Measurements from ENCODE around the gene GNPDA2. TPM values are rescaled to one million over a fixed set of nuclear protein-coding genes. Genes with fewer than 3 reads are reported as not detected.

The GNPDA2 gene
- total RNA-seq, 1 experiment from 2014 or later = 16.8 TPM

GRCh38 chr4:44727471-44727870 lies 1.1 kb upstream of the GNPDA2 start:
- H3K4me3 Mint-ChIP-seq (ENCODE audit: unreplicated experiment) = no peak overlapping the region
- H3K4me1 Mint-ChIP-seq (ENCODE audit: insufficient read depth, unreplicated experiment) = peaks cover 6% of the 10 kb centered on the region
- no peaks in the 10 kb centered on the region for H3K9me3 Mint-ChIP-seq (ENCODE audit: unreplicated experiment)
- no peaks in the 10 kb centered on the region for H3K27me3 Mint-ChIP-seq (ENCODE audit: insufficient read depth, unreplicated experiment)
- BruUV-seq (replicated peaks) = no TSS peak
- POLR2A ChIA-PET = interaction anchor here (0.6 to 5.0 kb wide), 2 partner anchors 49 to 1580 kb away, joined by 3 to 42 read pairs; partner anchors contain the start of gene GUF1
- no peaks in the 10 kb centered on the region for H3K36me3 Mint-ChIP-seq (ENCODE audit: insufficient read depth, unreplicated experiment)
- CTCF ChIA-PET = interaction anchor here (0.7 to 1.5 kb wide), 5 partner anchors 11 to 1132 kb away, joined by 3 to 5 read pairs (median 3); no protein-coding TSS in a partner anchor
- intact Hi-C loops (cut with micrococcal nuclease) = no loop called here
- DNase-seq (ENCODE audit: unreplicated experiment) = no peak
- no peak overlapping the region for H3K27ac Mint-ChIP-seq (ENCODE audit: low read depth, unreplicated experiment)
- no peak for TF ChIP-seq CTCF (IDR thresholded peaks at IDR 0.05; ENCODE audit: unreplicated experiment)

GRCh38 chr4:44725726-44726037 lies 674 bp downstream of the GNPDA2 start:
- no peaks in the 10 kb centered on the region for H3K9me3 Mint-ChIP-seq (ENCODE audit: unreplicated experiment)

GRCh38 chr4:44725166-44725565 lies 1.2 kb downstream of the GNPDA2 start:
- Mint-ChIP-seq H3K9me3 (ENCODE audit: unreplicated experiment) (no peaks in the 10 kb centered on the region), H3K27ac (ENCODE audit: low read depth, unreplicated experiment) (peak overlapping the region; percentile 77), H3K4me3 (ENCODE audit: unreplicated experiment) (peak overlapping the region; percentile 74), H3K36me3 (ENCODE audit: insufficient read depth, unreplicated experiment) (peaks cover 9% of the 10 kb centered on the region), H3K4me1 (ENCODE audit: insufficient read depth, unreplicated experiment) (peaks cover 13% of the 10 kb centered on the region), H3K27me3 (ENCODE audit: insufficient read depth, unreplicated experiment) (no peaks in the 10 kb centered on the region)
- ChIA-PET CTCF (interaction anchor here (0.6 kb wide), 1 partner anchor 25 kb away, joined by 3 read pairs; no protein-coding TSS in a partner anchor), POLR2A (interaction anchor here (0.7 to 5.0 kb wide), 5 partner anchors 9 to 592 kb away, joined by 3 to 42 read pairs (median 6); partner anchors contain the start of gene GUF1)
- no peak for TF ChIP-seq CTCF (IDR thresholded peaks at IDR 0.05; ENCODE audit: unreplicated experiment)
- no peak for DNase-seq (ENCODE audit: unreplicated experiment)
- BruUV-seq (replicated peaks) = no TSS peak
- intact Hi-C loops (cut with micrococcal nuclease) = no loop called here

More at GRCh38 chr4:44725726-44726037, 674 bp downstream of the GNPDA2 start:
- BruUV-seq (replicated peaks) = no TSS peak
- H3K4me3 Mint-ChIP-seq (ENCODE audit: unreplicated experiment) = peak overlapping the region; percentile 74
- ChIA-PET POLR2A (interaction anchor here (0.7 to 5.0 kb wide), 5 partner anchors 9 to 592 kb away, joined by 3 to 42 read pairs (median 6); partner anchors contain the start of gene GUF1), CTCF (interaction anchor here (0.6 to 0.9 kb wide), 2 partner anchors 9 to 25 kb away, joined by 3 read pairs; no protein-coding TSS in a partner anchor)
- intact Hi-C loops (cut with micrococcal nuclease) = no loop called here
- H3K27ac Mint-ChIP-seq (ENCODE audit: low read depth, unreplicated experiment) = peak overlapping the region; percentile 77
- H3K4me1 Mint-ChIP-seq (ENCODE audit: insufficient read depth, unreplicated experiment) = peaks cover 13% of the 10 kb centered on the region
- peaks cover 3% of the 10 kb centered on the region for H3K36me3 Mint-ChIP-seq (ENCODE audit: insufficient read depth, unreplicated experiment)
- no peak for TF ChIP-seq CTCF (IDR thresholded peaks at IDR 0.05; ENCODE audit: unreplicated experiment)
- peak; percentile 51 for DNase-seq (ENCODE audit: unreplicated experiment)
- no peaks in the 10 kb centered on the region for H3K27me3 Mint-ChIP-seq (ENCODE audit: insufficient read depth, unreplicated experiment)

GRCh38 chr4:44722001-44722400 lies 4.4 kb downstream of the GNPDA2 start:
- no peak for TF ChIP-seq CTCF (IDR thresholded peaks at IDR 0.05; ENCODE audit: unreplicated experiment)
- no peaks in the 10 kb centered on the region for H3K9me3 Mint-ChIP-seq (ENCODE audit: unreplicated experiment)
- ChIA-PET CTCF (no interaction called here), POLR2A (interaction anchor here (0.8 to 1.6 kb wide), 3 partner anchors 9 to 44 kb away, joined by 3 to 5 read pairs (median 4); partner anchors contain the start of gene GUF1)
- intact Hi-C loops (cut with micrococcal nuclease) = no loop called here
- H3K4me3 Mint-ChIP-seq (ENCODE audit: unreplicated experiment) = no peak overlapping the region
- peaks cover 10% of the 10 kb centered on the region for H3K36me3 Mint-ChIP-seq (ENCODE audit: insufficient read depth, unreplicated experiment)
- BruUV-seq (replicated peaks) = no TSS peak
- H3K27ac Mint-ChIP-seq (ENCODE audit: low read depth, unreplicated experiment) = no peak overlapping the region
- no peaks in the 10 kb centered on the region for H3K27me3 Mint-ChIP-seq (ENCODE audit: insufficient read depth, unreplicated experiment)
- H3K4me1 Mint-ChIP-seq (ENCODE audit: insufficient read depth, unreplicated experiment) = peaks cover 13% of the 10 kb centered on the region
- DNase-seq (ENCODE audit: unreplicated experiment) = peak; percentile 50
